Peyer's patch (tissue), 4 donors: ENCODE results near the gene KIF6. TPM values are rescaled to one million over a fixed set of nuclear protein-coding genes. Genes with fewer than 3 reads are reported as not detected.

Source experiments
- DNase-seq, 3 donors: peaks; one replicate each; pipeline ENCODE4 v3.0.0-alpha.2; 2017 to 2019
- H3K27ac ChIP-seq, 4 donors: fragments of 200-600 bp; sonication (generic); one replicate each; pipeline ENCODE4 v1.5.1; 2016 to 2019
- H3K27me3 ChIP-seq, 2 donors: fragments of 200-600 bp; sonication (generic); one replicate each; pipeline ENCODE4 v1.5.1; 2019
- H3K36me3 ChIP-seq, 3 donors: fragments of 200-600 bp; sonication (generic); one replicate each; pipeline ENCODE4 v1.5.1; 2016 to 2019
- H3K4me1 ChIP-seq, 4 donors: fragments of 200-600 bp; sonication (generic); one replicate each; pipeline ENCODE4 v1.5.1; 2016 to 2019
- H3K4me3 ChIP-seq, 4 donors: fragments of 200-600 bp; sonication (generic); 1 replicate in 3 of 4; 2 replicates in 1 of 4; pipeline ENCODE4 v1.5.1; 2016 to 2019; ENCODE audit warnings: mild to moderate bottlenecking in 1 of 4
- H3K9me3 ChIP-seq, 4 donors: fragments of 200-600 bp; sonication (generic); one replicate each; pipeline ENCODE4 v1.5.1; 2016 to 2019; ENCODE audit warnings: mild to moderate bottlenecking in 1 of 4
- CTCF ChIP-seq, 6 experiments: fragments of 450-650 bp in 4 of 6; fragments of 200-600 bp in 2 of 6; sonication (generic) in 1 of 6; IDR thresholded peaks; one replicate each; pipeline ENCODE4 v1.5.1; 2017 to 2019; ENCODE audit warnings: antibody characterized with exemption in 6 of 6, mild to moderate bottlenecking in 3 of 6, moderate library complexity in 1 of 6
- POLR2A ChIP-seq, 2 donors: fragments of 450-650 bp; IDR thresholded peaks; one replicate each; pipeline ENCODE4 v1.5.1; 2017; ENCODE audit warnings: antibody characterized with exemption in 2 of 2, mild to moderate bottlenecking in 2 of 2, moderate library complexity in 2 of 2
- total RNA-seq, 4 donors: library from RNA; depleted of rRNA; stranded (reverse); fragments of >200 nt; gene quantifications; one replicate each; pipeline ENCODE4 v1.1.0, GENCODE V29; 2016

Gene KIF6
- total RNA-seq, 4 donors from 2014 or later, result 0.83 TPM; not detected in 3

GRCh38 chr6:39421383-39422225 is 303.6 kb downstream of the KIF6 start:
- peak overlapping the region in 1 of 4 donors; percentile 22 for H3K27ac ChIP-seq
- H3K9me3 ChIP-seq, result no peaks in the 10 kb centered on the region
- no peak overlapping the region for H3K4me3 ChIP-seq
- DNase-seq, result no peak
- H3K36me3 ChIP-seq, result no peaks in the 10 kb centered on the region
- H3K4me1 ChIP-seq, result no peaks in the 10 kb centered on the region
- H3K27me3 ChIP-seq, result no peaks in the 10 kb centered on the region
- TF ChIP-seq CTCF (IDR thresholded peaks at IDR 0.05) (no peak), POLR2A (IDR thresholded peaks at IDR 0.05) (no peak)

GRCh38 chr6:39420300-39421265 is 304.6 kb downstream of the KIF6 start:
- Histone ChIP-seq H3K36me3 (no peaks in the 10 kb centered on the region), H3K9me3 (no peaks in the 10 kb centered on the region), H3K27ac (peak overlapping the region in 1 of 4 donors; percentile 43), H3K4me1 (no peaks in the 10 kb centered on the region), H3K4me3 (no peak overlapping the region), H3K27me3 (no peaks in the 10 kb centered on the region)
- TF ChIP-seq POLR2A (IDR thresholded peaks at IDR 0.05) (no peak), CTCF (IDR thresholded peaks at IDR 0.05) (no peak)
- DNase-seq, result no peak

GRCh38 chr6:39419607-39420006 is 305.6 kb downstream of the KIF6 start:
- TF ChIP-seq POLR2A (IDR thresholded peaks at IDR 0.05) (no peak), CTCF (IDR thresholded peaks at IDR 0.05) (no peak)
- Histone ChIP-seq H3K27me3 (no peaks in the 10 kb centered on the region), H3K4me1 (no peaks in the 10 kb centered on the region), H3K9me3 (no peaks in the 10 kb centered on the region), H3K4me3 (no peak overlapping the region), H3K36me3 (no peaks in the 10 kb centered on the region), H3K27ac (no peak overlapping the region)
- DNase-seq, result no peak

- no peaks in the 10 kb centered on the region for H3K27me3 ChIP-seq
- H3K27ac ChIP-seq, result no peak overlapping the region
- TF ChIP-seq CTCF (IDR thresholded peaks at IDR 0.05) (no peak), POLR2A (IDR thresholded peaks at IDR 0.05) (no peak)
- no peak for DNase-seq
- no peaks in the 10 kb centered on the region for H3K36me3 ChIP-seq
- no peak overlapping the region for H3K4me3 ChIP-seq
- no peaks in the 10 kb centered on the region for H3K9me3 ChIP-seq
- no peaks in the 10 kb centered on the region for H3K4me1 ChIP-seq
These were observed 307.8 kb downstream of the KIF6 start for GRCh38 chr6:39417440-39417839.

- no peaks in the 10 kb centered on the region for H3K9me3 ChIP-seq
- DNase-seq, result no peak
- no peaks in the 10 kb centered on the region for H3K27me3 ChIP-seq
- H3K36me3 ChIP-seq, result no peaks in the 10 kb centered on the region
- H3K4me1 ChIP-seq, result no peaks in the 10 kb centered on the region
- no peak overlapping the region for H3K4me3 ChIP-seq
- H3K27ac ChIP-seq, result no peak overlapping the region
- TF ChIP-seq CTCF (IDR thresholded peaks at IDR 0.05), result no peak
- TF ChIP-seq POLR2A (IDR thresholded peaks at IDR 0.05), result no peak
These were observed 308.5 kb downstream of the KIF6 start for GRCh38 chr6:39416728-39417127.
